Measurements from ENCODE around the gene TAP1. TPM values are rescaled to one million over a fixed set of nuclear protein-coding genes. Genes with fewer than 3 reads are reported as not detected.

TAP1 gene
- total and polyA plus RNA-seq, 4 donors: 32.6 to 181 (median 57.8) TPM

GRCh38 chr6:32844839-32845383 lies 8.6 kb downstream of the TAP1 start:
- peaks cover 1 to 47% (median 15%) of the 10 kb centered on the region in 4 donors for H3K36me3 ChIP-seq (ENCODE audit: control insufficient read depth in 4 of 4, insufficient read depth in 4 of 4, low read length in 4 of 4)
- H3K27ac ChIP-seq (ENCODE audit: low read depth in 1 of 2, low read length in 1 of 2): peak overlapping the region; percentile 47 to 97
- peaks cover 0 to 7% (median 3%) of the 10 kb centered on the region in 5 donors for H3K4me1 ChIP-seq (ENCODE audit: control insufficient read depth in 5 of 5, insufficient read depth in 5 of 5, low read length in 5 of 5)
- no peaks in the 10 kb centered on the region for H3K9me3 ChIP-seq (ENCODE audit: control insufficient read depth in 4 of 4, insufficient read depth in 3 of 4, low read length in 3 of 4)
- WGBS, 2 donors: 6 to 15% methylated on average over 19 of the region's 19 CpGs
- ATAC-seq (ENCODE audit: insufficient read depth, low FRiP score) (no peak), DNase-seq (no peak)
- peak overlapping the region; percentile 75 for H3K4me3 ChIP-seq
- no peak for TF ChIP-seq CTCF (IDR thresholded peaks at IDR 0.05; ENCODE audit: control extremely low read depth, extremely low read depth)
- H3K9ac ChIP-seq (ENCODE audit: insufficient read depth in 1 of 2, low read length in 2 of 2): no peak overlapping the region
- H3K27me3 ChIP-seq (ENCODE audit: control insufficient read depth in 3 of 3, insufficient read depth in 3 of 3, low read length in 2 of 3): no peaks in the 10 kb centered on the region

GRCh38 chr6:32843979-32844838 lies 9.3 kb downstream of the TAP1 start, which contains the start of gene PSMB8:
Gene PSMB8, minus strand, starts transcription at chr6:32844047. Its CDS starts 51 bp downstream, at chr6:32843996.
- DNase-seq (peak; percentile 95), ATAC-seq (ENCODE audit: insufficient read depth, low FRiP score) (peak; percentile 96)
- Histone ChIP-seq H3K27me3 (ENCODE audit: control insufficient read depth in 3 of 3, insufficient read depth in 3 of 3, low read length in 2 of 3) (no peaks in the 10 kb centered on the region), H3K36me3 (ENCODE audit: control insufficient read depth in 4 of 4, insufficient read depth in 4 of 4, low read length in 4 of 4) (peaks cover 0 to 44% (median 14%) of the 10 kb centered on the region in 4 donors), H3K27ac (ENCODE audit: low read depth in 1 of 2, low read length in 1 of 2) (peak within 1 kb of the TSS; percentile 70 to 97), H3K9ac (ENCODE audit: insufficient read depth in 1 of 2, low read length in 2 of 2) (peak within 1 kb of the TSS; percentile 42 to 58), H3K4me1 (ENCODE audit: control insufficient read depth in 5 of 5, insufficient read depth in 5 of 5, low read length in 5 of 5) (peaks cover 0 to 7% (median 3%) of the 10 kb centered on the region in 5 donors), H3K9me3 (ENCODE audit: control insufficient read depth in 4 of 4, insufficient read depth in 3 of 4, low read length in 3 of 4) (no peaks in the 10 kb centered on the region), H3K4me3 (peak within 1 kb of the TSS; percentile 75)
- WGBS, 2 donors: 1% methylated on average over 40 of the region's 40 CpGs
- no peak for TF ChIP-seq CTCF (IDR thresholded peaks at IDR 0.05; ENCODE audit: control extremely low read depth, extremely low read depth)

GRCh38 chr6:32843331-32843978 lies 10.0 kb downstream of the TAP1 start:
- H3K4me1 ChIP-seq (ENCODE audit: control insufficient read depth in 5 of 5, insufficient read depth in 5 of 5, low read length in 5 of 5): peaks cover 0 to 6% (median 3%) of the 10 kb centered on the region in 5 donors
- 5% methylated on average over 28 of the region's 28 CpGs for WGBS, 2 donors
- no peak for TF ChIP-seq CTCF (IDR thresholded peaks at IDR 0.05; ENCODE audit: control extremely low read depth, extremely low read depth)
- peak overlapping the region; percentile 42 to 58 for H3K9ac ChIP-seq (ENCODE audit: insufficient read depth in 1 of 2, low read length in 2 of 2)
- H3K27ac ChIP-seq (ENCODE audit: low read depth in 1 of 2, low read length in 1 of 2): peak overlapping the region; percentile 70 to 97
- no peaks in the 10 kb centered on the region for H3K9me3 ChIP-seq (ENCODE audit: control insufficient read depth in 4 of 4, insufficient read depth in 3 of 4, low read length in 3 of 4)
- peak in 2 of 3 donors; percentile 13 to 18 for DNase-seq
- H3K36me3 ChIP-seq (ENCODE audit: control insufficient read depth in 4 of 4, insufficient read depth in 4 of 4, low read length in 4 of 4): peaks cover 0 to 37% (median 9%) of the 10 kb centered on the region in 4 donors
- no peaks in the 10 kb centered on the region for H3K27me3 ChIP-seq (ENCODE audit: control insufficient read depth in 3 of 3, insufficient read depth in 3 of 3, low read length in 2 of 3)
- ATAC-seq (ENCODE audit: insufficient read depth, low FRiP score): no peak
- peak overlapping the region; percentile 75 for H3K4me3 ChIP-seq

Measured in lung (tissue), 12 donors.